HepG2 (cell line): Measurements from ENCODE around the gene CHMP6. TPM values are rescaled to one million over a fixed set of nuclear protein-coding genes. Genes with fewer than 3 reads are reported as not detected.

ENCODE experiments used
- ATAC-seq: fragments of 200-7000 bp; cut with Tn5 transposase; 3 replicates; pipeline ENCODE4 v1.9.1; 2020; ENCODE audit warnings: mild to moderate bottlenecking, moderate library complexity
- BruUV-seq: library from RNA; stranded (reverse); fragments of 400-500 nt; replicated peaks from 2 replicates; lab custom pipeline; 2021; lab: Mats Ljungman, UMichigan
- CTCF ChIA-PET: fragments of 300-600 bp; formaldehyde crosslinking; extraction: SDS; loops from one replicate; lab custom pipeline; 2021; ENCODE audit warnings: low total read pairs, inconsistent platforms, low intra/inter-chr PET ratio; lab: Yijun Ruan, JAX
- POLR2A ChIA-PET: fragments of 350-600 bp; sonication (Branson Sonifier 250); formaldehyde crosslinking; loops from one replicate; lab custom pipeline; 2020; ENCODE audit warnings: antibody characterized with exemption, inconsistent platforms; lab: Yijun Ruan, JAX
- DNase-seq: peaks from one replicate; pipeline ENCODE4 v3.0.0-alpha.2; 2015; ENCODE audit warnings: low spot score
- FAIRE-seq: peaks from 3 replicates; lab custom pipeline; 2011; peaks lifted over from hg19 to GRCh38; lab: Jason Lieb, UNC
- H2AFZ ChIP-seq: one replicate; pipeline ENCODE4 v1.6.1; 2011; ENCODE audit warnings: low read length, inconsistent platforms
- H3K27ac ChIP-seq: fragments of 300-600 bp; 3 replicates; pipeline ENCODE4 v1.8.0; 2011; ENCODE audit warnings: mixed run types, mild to moderate bottlenecking, mixed read lengths, low read length, inconsistent platforms; ENCODE audit not compliant: insufficient read depth; ENCODE audit errors: extremely low read length
- H3K27me3 ChIP-seq, 2 experiments: fragments of 200-600 bp in 1 of 2; 2 replicates in 1 of 2; 3 replicates in 1 of 2; pipeline versions ENCODE4 v1.6.0 to v1.8.0; 2011; ENCODE audit warnings: low read length in 2 of 2, mild to moderate bottlenecking in 2 of 2, moderate library complexity in 2 of 2, inconsistent platforms in 1 of 2; ENCODE audit not compliant: insufficient read depth in 2 of 2, control insufficient read depth in 1 of 2
- H3K36me3 ChIP-seq, 2 experiments: fragments of 200-600 bp in 1 of 2; replicated peaks in 1 of 2; 2 replicates in 1 of 2; 3 replicates in 1 of 2; pipeline versions ENCODE4 v1.5.1 to v1.8.0; 2011; ENCODE audit warnings: low read length in 2 of 2, inconsistent platforms in 1 of 2; ENCODE audit not compliant: insufficient read depth in 2 of 2, control insufficient read depth in 1 of 2
- H3K4me1 ChIP-seq: 2 replicates; pipeline ENCODE4 v1.5.1; 2012; ENCODE audit warnings: low read length, inconsistent platforms; ENCODE audit not compliant: insufficient read depth
- H3K4me2 ChIP-seq: 2 replicates; pipeline ENCODE4 v1.6.0; 2011; ENCODE audit warnings: low read depth, low read length, inconsistent platforms
- H3K4me3 ChIP-seq, 3 experiments: fragments of 200-600 bp in 1 of 3; sonication (generic), shearing (Covaris generic) in 1 of 3; replicated peaks in 1 of 3; 2 replicates each; pipeline ENCODE4 v1.5.1; 2011 to 2016; ENCODE audit warnings: low read length in 3 of 3, inconsistent platforms in 2 of 3, low read depth in 2 of 3, mild to moderate bottlenecking in 2 of 3, control low read depth in 1 of 3, mixed read lengths in 1 of 3; ENCODE audit not compliant: insufficient read depth in 1 of 3
- H3K79me2 ChIP-seq: one replicate; pipeline ENCODE4 v1.6.1; 2011; ENCODE audit warnings: low read length, inconsistent platforms; ENCODE audit not compliant: insufficient read depth
- H3K9ac ChIP-seq: 2 replicates; pipeline ENCODE4 v1.6.0; 2011; ENCODE audit warnings: mild to moderate bottlenecking, low read depth, low read length, inconsistent platforms; ENCODE audit not compliant: insufficient read depth
- H3K9me3 ChIP-seq: 2 replicates; pipeline ENCODE4 v1.5.1; 2012; ENCODE audit warnings: mild to moderate bottlenecking, low read length
- H4K20me1 ChIP-seq: 2 replicates; pipeline ENCODE4 v1.6.0; 2011; ENCODE audit warnings: inconsistent platforms, mild to moderate bottlenecking, low read length, moderate library complexity; ENCODE audit not compliant: insufficient read depth
- CBX1 ChIP-seq: IDR thresholded peaks from one replicate; pipeline ENCODE4 v1.6.1; 2016; ENCODE audit warnings: antibody characterized with exemption, low read depth
- FUBP1 ChIP-seq: sonication (generic); formaldehyde crosslinking; IDR thresholded peaks from 2 replicates; pipeline ENCODE4 v1.5.1; 2020; ENCODE audit warnings: missing genetic modification reagents, mild to moderate bottlenecking, borderline replicate concordance
- HNRNPL ChIP-seq: fragments of 200-400 bp; formaldehyde crosslinking; IDR thresholded peaks from 2 replicates; pipeline ENCODE4 v1.6.1; 2017; ENCODE audit warnings: mild to moderate bottlenecking, low read depth, low read length
- MEIS2 ChIP-seq: sonication (generic); formaldehyde crosslinking; IDR thresholded peaks from 2 replicates; pipeline ENCODE4 v1.9.0; 2021; ENCODE audit warnings: mild to moderate bottlenecking, missing genetic modification reagents
- MYNN ChIP-seq: sonication (generic); formaldehyde crosslinking; IDR thresholded peaks from 2 replicates; pipeline ENCODE4 v1.4.0; 2020; ENCODE audit warnings: mild to moderate bottlenecking, low read depth, missing genetic modification reagents
- PATZ1 ChIP-seq: sonication (generic); formaldehyde crosslinking; IDR thresholded peaks from 2 replicates; pipeline ENCODE4 v1.4.0; 2020; ENCODE audit warnings: missing genetic modification reagents
- RBM22 ChIP-seq: fragments of 200-400 bp; formaldehyde crosslinking; optimal IDR thresholded peaks from 2 replicates; pipeline ENCODE3; 2017; ENCODE audit warnings: mild to moderate bottlenecking, low read length, moderate library complexity
- RFXAP ChIP-seq: sonication (generic); formaldehyde crosslinking; IDR thresholded peaks from 2 replicates; pipeline ENCODE4 v1.4.0; 2020; ENCODE audit warnings: missing genetic modification reagents, borderline replicate concordance
- SAFB2 ChIP-seq: sonication (generic); formaldehyde crosslinking; IDR thresholded peaks from 2 replicates; pipeline ENCODE4 v1.5.1; 2020; ENCODE audit warnings: missing genetic modification reagents, low read depth, mild to moderate bottlenecking, borderline replicate concordance
- SALL1 ChIP-seq: sonication (generic); formaldehyde crosslinking; IDR thresholded peaks from 2 replicates; pipeline ENCODE4 v1.8.0; 2022; ENCODE audit warnings: mild to moderate bottlenecking, missing genetic modification reagents
- SRY ChIP-seq: sonication (generic); formaldehyde crosslinking; IDR thresholded peaks from 2 replicates; pipeline ENCODE4 v1.8.0; 2022; ENCODE audit warnings: mild to moderate bottlenecking, missing genetic modification reagents
- YEATS2 ChIP-seq: sonication (generic); formaldehyde crosslinking; IDR thresholded peaks from 2 replicates; pipeline ENCODE4 v1.4.0; 2020; ENCODE audit warnings: missing genetic modification reagents, borderline replicate concordance
- ZC3H13 ChIP-seq: sonication (generic); formaldehyde crosslinking; IDR thresholded peaks from 2 replicates; pipeline ENCODE4 v1.8.1; 2023; ENCODE audit warnings: mild to moderate bottlenecking, missing genetic modification reagents, moderate library complexity
- ZNF383 ChIP-seq: sonication (generic); formaldehyde crosslinking; IDR thresholded peaks from 2 replicates; pipeline ENCODE4 v1.4.0; 2020; ENCODE audit warnings: missing genetic modification reagents, mild to moderate bottlenecking, borderline replicate concordance
- ZNF572 ChIP-seq: sonication (generic); formaldehyde crosslinking; IDR thresholded peaks from 2 replicates; pipeline ENCODE4 v1.5.1; 2020; ENCODE audit warnings: mild to moderate bottlenecking, missing genetic modification reagents
- ZNF629 ChIP-seq: sonication (generic); formaldehyde crosslinking; conservative IDR thresholded peaks from 2 replicates; pipeline ENCODE4 v1.5.0; 2020; ENCODE audit warnings: missing genetic modification reagents
- WGBS: methylation state at CpG from one replicate; pipeline ENCODE4 v1.1.6; 2017; ENCODE audit warnings: low lambda C conversion rate; 5-methylcytosine and 5-hydroxymethylcytosine counted together
- in situ Hi-C: cut with HindIII; loops from 2 replicates; pipeline ENCODE4 v1.10.0; 2017; ENCODE audit warnings: low pct_unique_long_range_greater_than_20kb; ENCODE audit not compliant: extremely low pct_ligation_motif_present
- intact Hi-C: fragments of 100-400 bp; cut with micrococcal nuclease; formaldehyde crosslinking; loops from one replicate; pipeline ENCODE4 v1.10.0; 2022; ENCODE audit not compliant: unreplicated experiment
- polyA plus RNA-seq, 8 experiments: library from polyadenylated mRNA; depleted of rRNA in 3 of 8; stranded (reverse) in 7 of 8; unstranded in 1 of 8; fragments of >200 nt; fragmentation: Illumina TruSeq in 4 of 8; extraction: Trizol in 4 of 8; gene quantifications; 2 replicates each; pipeline versions ENCODE4 v1.2.1 to v1.2.3, GENCODE V29; 2011 to 2016; ENCODE audit warnings: low read depth in 4 of 8, missing spikeins in 1 of 8, mixed read lengths in 1 of 8; ENCODE audit not compliant: insufficient read depth in 1 of 8
- total RNA-seq, 5 experiments: library from RNA; depleted of rRNA; stranded (reverse); fragments of >200 nt; fragmentation: Illumina TruSeq; extraction: Trizol; gene quantifications; 2 replicates each; pipeline ENCODE4 v1.2.3, GENCODE V29; 2016; ENCODE audit warnings: low read depth in 1 of 5

CHMP6 gene
- total and polyA plus RNA-seq, 2 of the 13 experiments (the other 11 are each of a cell fraction or from before 2014, with no cell fraction given), result 11.1 to 24.2 TPM

GRCh38 chr17:80965606-80966005, 26.0 kb upstream of the CHMP6 start:
- H3K27ac ChIP-seq, result no peak overlapping the region
- no peak overlapping the region for H2AFZ ChIP-seq
- no peak for DNase-seq
- no peak for FAIRE-seq
- no TSS peak for BruUV-seq
- peaks cover 0 to 11% of the 10 kb centered on the region in 2 experiments; a peak in 1 of 5 replicates for H3K27me3 ChIP-seq
- no peaks in the 10 kb centered on the region for H3K79me2 ChIP-seq
- no peak overlapping the region for H3K4me3 ChIP-seq
- WGBS, result 89% methylated on average over 19 of the region's 21 CpGs
- peaks cover 3 to 7% of the 10 kb centered on the region in 2 experiments; a peak in 3 of 5 replicates for H3K36me3 ChIP-seq
- H3K4me1 ChIP-seq, result peaks cover 28% of the 10 kb centered on the region
- POLR2A ChIA-PET, result no interaction called here
- no peaks in the 10 kb centered on the region for H4K20me1 ChIP-seq
- no peak overlapping the region for H3K4me2 ChIP-seq
- no peak for ATAC-seq
- TF ChIP-seq RBM22 (peak; percentile 68), ZNF383 (no peak), YEATS2 (CRISPR knock-in tag) (no peak)
- no peak overlapping the region for H3K9ac ChIP-seq
- intact Hi-C loops, result no loop called here
- CTCF ChIA-PET, result no interaction called here
- H3K9me3 ChIP-seq, result no peaks in the 10 kb centered on the region
- in situ Hi-C loops, result no loop called here

GRCh38 chr17:80967404-80967872, 24.2 kb upstream of the CHMP6 start:
- no peak overlapping the region for H2AFZ ChIP-seq
- no peak overlapping the region for H3K4me3 ChIP-seq
- no peak overlapping the region for H3K9ac ChIP-seq
- FAIRE-seq, result no peak
- CTCF ChIA-PET, result no interaction called here
- H3K27ac ChIP-seq, result no peak overlapping the region
- no peak overlapping the region for H3K4me2 ChIP-seq
- H3K27me3 ChIP-seq, result peaks cover 5 to 27% of the 10 kb centered on the region in 2 experiments; a peak in 4 of 5 replicates
- H3K79me2 ChIP-seq, result no peaks in the 10 kb centered on the region
- no TSS peak for BruUV-seq
- in situ Hi-C loops (no loop called here), intact Hi-C loops (no loop called here)
- H3K4me1 ChIP-seq, result peaks cover 38% of the 10 kb centered on the region
- ATAC-seq, result no peak
- POLR2A ChIA-PET, result interaction anchor here (1.4 kb wide), 1 partner anchor 17 kb away, joined by 4 read pairs; no protein-coding TSS in a partner anchor
- peaks cover 1 to 2% of the 10 kb centered on the region in 2 experiments; a peak in 3 of 5 replicates for H3K36me3 ChIP-seq
- WGBS, result 78% methylated on average over 15 of the region's 19 CpGs
- H4K20me1 ChIP-seq, result no peaks in the 10 kb centered on the region
- H3K9me3 ChIP-seq, result no peaks in the 10 kb centered on the region
- no peak for DNase-seq
- TF ChIP-seq MEIS2 (CRISPR knock-in tag), result no peak
- no peak for TF ChIP-seq ZNF572
- no peak for TF ChIP-seq ZNF629 (CRISPR knock-in tag)
- TF ChIP-seq RFXAP, result no peak
- no peak for TF ChIP-seq FUBP1 (CRISPR knock-in tag)
- no peak for TF ChIP-seq CBX1
- TF ChIP-seq ZC3H13, result peak; percentile 50; the same call in 1 of the 2 replicates
- no peak for TF ChIP-seq SALL1 (CRISPR knock-in tag)
- TF ChIP-seq PATZ1 (CRISPR knock-in tag), result no peak
- TF ChIP-seq SAFB2 (CRISPR knock-in tag), result peak; percentile 31; the same call in 1 of the 2 replicates
- no peak for TF ChIP-seq HNRNPL
- TF ChIP-seq MYNN (CRISPR knock-in tag), result no peak
- TF ChIP-seq SRY, result no peak
